GM18909 (cell line): ENCODE results near the gene OPN4.

Source experiments
- ATAC-seq: cut with Tn5 transposase; IDR thresholded peaks from one replicate; pipeline ENCODE4 v1.9.1; 2021; ENCODE audit warnings: mild to moderate bottlenecking; ENCODE audit not compliant: unreplicated experiment, poor library complexity

The OPN4 gene

GRCh38 chr10:86674912-86675311 is 20.6 kb downstream of the OPN4 start:
- ATAC-seq = no peak

- ATAC-seq = no peak
Measured at GRCh38 chr10:86677374-86677773, 23.0 kb downstream of the OPN4 start.

- ATAC-seq = no peak
Measured at GRCh38 chr10:86678999-86679792, 24.8 kb downstream of the OPN4 start.

GRCh38 chr10:86681047-86681446 is 26.7 kb downstream of the OPN4 start:
- ATAC-seq = no peak

- ATAC-seq = no peak
Measured at GRCh38 chr10:86681722-86682386, 27.5 kb downstream of the OPN4 start.

GRCh38 chr10:86682675-86683074 is 28.3 kb downstream of the OPN4 start:
- ATAC-seq = no peak

GRCh38 chr10:86684331-86685097 is 30.2 kb downstream of the OPN4 start:
- no peak for ATAC-seq

GRCh38 chr10:86685416-86685815 is 31.1 kb downstream of the OPN4 start:
- ATAC-seq = no peak

GRCh38 chr10:86685893-86686632 is 31.7 kb downstream of the OPN4 start:
- ATAC-seq = no peak

GRCh38 chr10:86686972-86687371 is 32.6 kb downstream of the OPN4 start:
- ATAC-seq = no peak

- no peak for ATAC-seq
Measured at GRCh38 chr10:86687750-86688149, 33.4 kb downstream of the OPN4 start.

- peak; percentile 85 for ATAC-seq
Measured at GRCh38 chr10:86688398-86688921, 34.1 kb downstream of the OPN4 start.

GRCh38 chr10:86689146-86689545 is 34.8 kb downstream of the OPN4 start:
- ATAC-seq = no peak

- ATAC-seq = no peak
Measured at GRCh38 chr10:86690231-86690630, 35.9 kb downstream of the OPN4 start.

- no peak for ATAC-seq
Measured at GRCh38 chr10:86690657-86691084, 36.3 kb downstream of the OPN4 start.

- ATAC-seq = no peak
Measured at GRCh38 chr10:86691333-86692022, 37.1 kb downstream of the OPN4 start.

- no peak for ATAC-seq
Measured at GRCh38 chr10:86692023-86692514, 37.7 kb downstream of the OPN4 start.

GRCh38 chr10:86692664-86693063 is 38.3 kb downstream of the OPN4 start:
- no peak for ATAC-seq

- ATAC-seq = no peak
Measured at GRCh38 chr10:86693275-86693674, 38.9 kb downstream of the OPN4 start.
